Smooth muscle cell (in vitro differentiated cells): ENCODE measurements around the gene AQP3. TPM values are rescaled to one million over a fixed set of nuclear protein-coding genes. Genes with fewer than 3 reads are reported as not detected.

Source experiments
- DNase-seq: peaks from one replicate; lab custom pipeline; 2025; ENCODE audit not compliant: unreplicated experiment; lab: John Stamatoyannopoulos, UW
- H2AFZ ChIP-seq: fragments of 200-600 bp; sonication (generic); 2 replicates; pipeline ENCODE4 v1.6.0; 2016; ENCODE audit warnings: antibody characterized with exemption, low read depth, mild to moderate bottlenecking
- H3F3A ChIP-seq: fragments of 200-600 bp; sonication (generic); 2 replicates; pipeline ENCODE4 v1.6.0; 2017; ENCODE audit warnings: antibody characterized with exemption, low read depth
- H3K27ac ChIP-seq: fragments of 200-600 bp; sonication (generic); 2 replicates; pipeline ENCODE4 v1.5.1; 2016; ENCODE audit warnings: low read depth, mild to moderate bottlenecking
- H3K27me3 ChIP-seq: fragments of 200-600 bp; sonication (generic); 2 replicates; pipeline ENCODE4 v1.6.1; 2016; ENCODE audit warnings: low read depth, mild to moderate bottlenecking
- H3K36me3 ChIP-seq: fragments of 200-600 bp; sonication (generic); 2 replicates; pipeline ENCODE4 v1.5.1; 2016; ENCODE audit warnings: low read depth
- H3K4me1 ChIP-seq: fragments of 200-600 bp; sonication (generic); 2 replicates; pipeline ENCODE4 v1.5.1; 2016; ENCODE audit warnings: low read depth
- H3K4me2 ChIP-seq: fragments of 200-600 bp; sonication (generic); 2 replicates; pipeline ENCODE4 v1.6.0; 2016; ENCODE audit warnings: mild to moderate bottlenecking
- H3K4me3 ChIP-seq: fragments of 200-600 bp; sonication (generic); 2 replicates; pipeline ENCODE4 v1.5.1; 2016; ENCODE audit warnings: mild to moderate bottlenecking
- H3K79me2 ChIP-seq: fragments of 200-600 bp; sonication (generic); 2 replicates; pipeline ENCODE4 v1.6.0; 2016; ENCODE audit warnings: low read depth, mild to moderate bottlenecking
- H3K9ac ChIP-seq: fragments of 200-600 bp; sonication (generic); 2 replicates; pipeline ENCODE4 v1.6.0; 2016; ENCODE audit warnings: low read depth
- H3K9me3 ChIP-seq: fragments of 200-600 bp; sonication (generic); replicated peaks from 2 replicates; pipeline ENCODE4 v1.5.1; 2016; ENCODE audit warnings: low read depth
- H4K20me1 ChIP-seq: fragments of 200-600 bp; sonication (generic); 2 replicates; pipeline ENCODE4 v1.6.0; 2016; ENCODE audit warnings: low read depth
- WGBS: methylation state at CpG from one replicate; pipeline ENCODE4 v1.1.7; 2016; ENCODE audit warnings: low lambda C conversion rate; 5-methylcytosine and 5-hydroxymethylcytosine counted together
- polyA plus RNA-seq: library from polyadenylated mRNA; unstranded; fragments of >200 nt; fragmentation: Nextera tagmentation; extraction: Ambion mirVana; gene quantifications from 2 replicates; pipeline ENCODE4 v1.2.1, GENCODE V29; 2016
- total RNA-seq: library from RNA; depleted of rRNA; stranded (reverse); fragments of >200 nt; gene quantifications from 2 replicates; pipeline ENCODE4 v1.2.3, GENCODE V29; 2014
- TF ChIP-seq, protein P1 (sequence below): fragments of 200-600 bp; sonication (generic); IDR thresholded peaks from 2 replicates; pipeline ENCODE4 v1.5.1; 2017; ENCODE audit warnings: borderline replicate concordance, mild to moderate bottlenecking, antibody characterized with exemption; ENCODE audit not compliant: insufficient read depth, poor library complexity, severe bottlenecking

Gene AQP3
- total and polyA plus RNA-seq, 2 experiments from 2014 or later = 20.9 to 30.8 TPM

DNA sequence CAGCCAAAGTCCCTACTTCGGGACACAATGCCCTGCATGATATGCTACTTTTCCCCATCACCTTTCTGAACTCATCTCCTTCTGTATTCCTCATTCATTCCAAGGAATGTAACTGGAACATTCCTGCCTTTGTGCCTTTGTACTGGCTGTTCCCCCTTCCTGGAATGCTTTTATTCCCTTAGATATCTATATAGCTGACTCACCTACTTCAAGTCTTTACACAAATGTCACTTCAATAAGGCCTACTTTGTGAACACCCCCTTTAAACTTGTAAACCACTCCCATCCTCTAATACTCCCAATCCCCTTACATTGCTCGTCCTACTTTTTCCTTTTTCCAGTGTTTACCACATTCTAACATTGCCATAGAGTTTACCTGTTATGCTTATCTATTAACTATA lies 24.0 kb upstream of the AQP3 start:
- Histone ChIP-seq H3K27me3 (no peaks in the 10 kb centered on the region), H4K20me1 (no peaks in the 10 kb centered on the region), H3K4me2 (peak overlapping the region; percentile 8), H2AFZ (no peak overlapping the region), H3K9ac (no peak overlapping the region), H3K4me1 (peaks cover 13% of the 10 kb centered on the region), H3K36me3 (no peaks in the 10 kb centered on the region), H3K27ac (no peak overlapping the region), H3F3A (no peaks in the 10 kb centered on the region), H3K4me3 (no peak overlapping the region), H3K9me3 (no peaks in the 10 kb centered on the region), H3K79me2 (peaks cover 21% of the 10 kb centered on the region)
- WGBS = 96% methylated on average over 2 of the region's 2 CpGs
- no peak for DNase-seq
- TF ChIP-seq, protein P1, sequence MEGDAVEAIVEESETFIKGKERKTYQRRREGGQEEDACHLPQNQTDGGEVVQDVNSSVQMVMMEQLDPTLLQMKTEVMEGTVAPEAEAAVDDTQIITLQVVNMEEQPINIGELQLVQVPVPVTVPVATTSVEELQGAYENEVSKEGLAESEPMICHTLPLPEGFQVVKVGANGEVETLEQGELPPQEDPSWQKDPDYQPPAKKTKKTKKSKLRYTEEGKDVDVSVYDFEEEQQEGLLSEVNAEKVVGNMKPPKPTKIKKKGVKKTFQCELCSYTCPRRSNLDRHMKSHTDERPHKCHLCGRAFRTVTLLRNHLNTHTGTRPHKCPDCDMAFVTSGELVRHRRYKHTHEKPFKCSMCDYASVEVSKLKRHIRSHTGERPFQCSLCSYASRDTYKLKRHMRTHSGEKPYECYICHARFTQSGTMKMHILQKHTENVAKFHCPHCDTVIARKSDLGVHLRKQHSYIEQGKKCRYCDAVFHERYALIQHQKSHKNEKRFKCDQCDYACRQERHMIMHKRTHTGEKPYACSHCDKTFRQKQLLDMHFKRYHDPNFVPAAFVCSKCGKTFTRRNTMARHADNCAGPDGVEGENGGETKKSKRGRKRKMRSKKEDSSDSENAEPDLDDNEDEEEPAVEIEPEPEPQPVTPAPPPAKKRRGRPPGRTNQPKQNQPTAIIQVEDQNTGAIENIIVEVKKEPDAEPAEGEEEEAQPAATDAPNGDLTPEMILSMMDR = no peak

DNA sequence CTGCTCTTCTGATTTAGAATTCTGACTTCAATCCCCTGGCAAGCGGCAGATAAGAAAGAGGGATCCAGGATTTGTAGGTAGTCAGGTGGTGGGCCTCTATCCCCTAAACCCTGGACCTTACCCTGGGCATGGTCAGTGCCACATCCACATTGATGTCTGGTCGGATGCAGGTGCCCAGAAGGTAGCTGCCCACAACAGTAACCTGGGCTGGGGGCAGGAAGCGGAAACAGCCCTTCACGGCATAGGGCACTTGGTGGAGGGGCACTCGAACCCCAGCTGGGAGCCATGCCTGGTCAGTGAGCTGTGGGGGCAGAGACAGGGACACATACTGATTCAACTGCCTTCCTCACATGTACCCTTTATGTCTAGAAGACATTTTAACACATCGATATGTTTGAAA lies 22.5 kb upstream of the AQP3 start:
- Histone ChIP-seq H3K9ac (no peak overlapping the region), H3K4me2 (no peak overlapping the region), H4K20me1 (no peaks in the 10 kb centered on the region), H3K9me3 (no peaks in the 10 kb centered on the region), H3F3A (no peaks in the 10 kb centered on the region), H3K4me1 (peaks cover 13% of the 10 kb centered on the region), H3K79me2 (peaks cover 21% of the 10 kb centered on the region), H2AFZ (no peak overlapping the region), H3K27me3 (no peaks in the 10 kb centered on the region), H3K36me3 (no peaks in the 10 kb centered on the region), H3K4me3 (no peak overlapping the region), H3K27ac (no peak overlapping the region)
- 98% methylated on average over 6 of the region's 6 CpGs for whole genome bisulfite sequencing
- TF ChIP-seq, protein P1 = no peak
- no peak for DNase-seq

DNA sequence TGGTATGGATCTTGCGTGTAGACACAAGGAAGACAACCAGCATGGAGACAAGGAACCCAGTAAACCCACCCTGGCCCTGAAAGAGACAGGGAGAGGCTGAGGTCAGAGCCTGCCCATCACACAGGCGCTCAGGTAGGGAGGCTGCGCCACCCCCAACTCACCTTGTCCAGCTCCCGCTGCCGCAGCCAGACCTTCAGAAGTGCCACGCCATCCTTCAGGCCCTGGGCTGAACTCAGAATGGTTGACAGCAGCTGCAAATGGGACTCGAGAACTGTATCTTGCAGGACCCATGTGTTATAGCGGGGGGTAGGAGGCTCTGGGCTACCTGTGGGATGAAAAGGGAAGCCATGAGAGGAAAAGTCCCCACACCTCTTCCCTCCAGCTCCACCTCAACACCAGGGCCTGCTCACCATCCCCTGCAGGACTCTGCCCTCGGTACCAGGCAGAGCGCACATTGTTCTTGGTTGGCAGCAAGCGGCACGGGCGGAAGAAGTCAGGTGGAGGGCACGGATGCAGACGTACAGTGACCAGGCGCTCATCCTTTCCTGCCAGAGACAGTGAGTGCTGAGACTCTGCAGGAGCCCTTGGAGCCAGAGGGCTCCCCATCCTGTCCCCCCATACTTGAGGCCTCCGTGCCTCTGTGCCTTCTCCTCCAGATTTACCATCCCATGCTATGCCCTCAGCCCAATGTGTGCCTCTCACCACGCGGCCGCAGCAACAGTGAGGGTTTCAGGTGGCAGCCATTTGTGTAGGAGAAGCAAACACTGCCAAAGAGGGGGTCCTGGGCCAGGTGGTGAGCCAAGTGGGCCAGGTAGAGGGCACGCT lies 21.6 kb upstream of the AQP3 start:
- Histone ChIP-seq H4K20me1 (no peaks in the 10 kb centered on the region), H3K4me1 (peaks cover 9% of the 10 kb centered on the region)

More for the DNA sequence above, 21.6 kb upstream of the AQP3 start:
- H3K4me2 ChIP-seq = no peak overlapping the region
- no peak overlapping the region for H3K4me3 ChIP-seq
- TF ChIP-seq, protein P1 = no peak
- H3K27me3 ChIP-seq = no peaks in the 10 kb centered on the region
- no peak overlapping the region for H3K9ac ChIP-seq
- H3K9me3 ChIP-seq = no peaks in the 10 kb centered on the region
- DNase-seq = no peak
- no peak overlapping the region for H3K27ac ChIP-seq
- WGBS = 96% methylated on average over 21 of the region's 21 CpGs
- peaks cover 21% of the 10 kb centered on the region for H3K79me2 ChIP-seq
- H3F3A ChIP-seq = no peaks in the 10 kb centered on the region
- no peaks in the 10 kb centered on the region for H3K36me3 ChIP-seq
- H2AFZ ChIP-seq = no peak overlapping the region
